Measurements from ENCODE around the gene SORCS2.

SORCS2 gene

DNA sequence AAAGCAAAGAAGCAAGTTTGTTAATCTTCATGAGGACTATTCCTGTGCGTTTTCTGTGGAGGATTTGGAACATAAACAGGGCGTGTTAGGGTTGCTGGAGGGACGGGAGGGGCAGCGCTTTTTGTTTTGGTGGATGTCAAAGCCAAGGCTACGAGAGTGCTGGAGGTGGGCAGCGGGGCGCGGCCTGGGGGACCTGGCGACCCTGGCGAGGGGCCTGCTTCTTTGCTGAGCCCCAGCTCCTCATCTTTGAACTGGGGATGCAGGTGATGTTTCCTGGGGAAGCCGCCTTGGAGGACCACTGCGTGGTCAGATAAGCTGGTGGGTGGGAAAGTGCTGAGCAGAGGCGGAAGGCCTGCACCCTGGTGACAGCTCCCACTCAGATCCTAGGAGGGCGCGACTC, 55.2 kb downstream of the SORCS2 start:
- H3K14ac ChIP-seq (ENCODE audit: low read length), result no peak overlapping the region
- no peak overlapping the region for H3K18ac ChIP-seq (ENCODE audit: low read length)
- no peak overlapping the region for H4K91ac ChIP-seq (ENCODE audit: low read depth, low read length)
- no peak overlapping the region for H2BK120ac ChIP-seq (ENCODE audit: insufficient read depth, low read length, poor library complexity)
- H3K9me3 ChIP-seq (ENCODE audit: insufficient read depth, low read depth, low read length), result peaks cover 2% of the 10 kb centered on the region
- no peak overlapping the region for H3K4ac ChIP-seq (ENCODE audit: low read depth, low read length)
- H3K9ac ChIP-seq (ENCODE audit: low read length), result no peak overlapping the region
- DNase-seq, result no peak
- H3K4me3 ChIP-seq (ENCODE audit: low read depth, low read length), result no peak overlapping the region
- no CpG with 5 or more reads among the region's 15 CpGs for WGBS (ENCODE audit: extremely low coverage, insufficient coverage, insufficient read length)
- no peak overlapping the region for H2AFZ ChIP-seq (ENCODE audit: insufficient read depth, low read length, poor library complexity)
- no peaks in the 10 kb centered on the region for H3K79me1 ChIP-seq (ENCODE audit: low read length)
- H3K4me1 ChIP-seq (ENCODE audit: control insufficient read depth in 1 of 2, insufficient read depth in 2 of 2, low read length in 2 of 2), result no peaks in the 10 kb centered on the region
- no peak overlapping the region for H2AK5ac ChIP-seq (ENCODE audit: low read length)
- no peak overlapping the region for H3K27ac ChIP-seq (ENCODE audit: low read depth, low read length)
- H2BK5ac ChIP-seq (ENCODE audit: low read depth, low read length, poor library complexity), result no peak overlapping the region
- H2BK12ac ChIP-seq (ENCODE audit: low read length), result no peak overlapping the region
- no peaks in the 10 kb centered on the region for H3K27me3 ChIP-seq (ENCODE audit: insufficient read depth, low read length)
- H3K36me3 ChIP-seq (ENCODE audit: control insufficient read depth in 1 of 2, insufficient read depth in 2 of 2, low read length in 2 of 2), result no peaks in the 10 kb centered on the region
- no peak overlapping the region for H4K8ac ChIP-seq (ENCODE audit: low read depth, low read length)
- H4K12ac ChIP-seq (ENCODE audit: low read depth, low read length), result no peak overlapping the region
- H3K23ac ChIP-seq (ENCODE audit: low read length), result no peak overlapping the region
- no peak overlapping the region for H3K4me2 ChIP-seq (ENCODE audit: low read length)
- H3K79me2 ChIP-seq (ENCODE audit: control insufficient read depth, insufficient read depth, low read length, poor library complexity), result no peaks in the 10 kb centered on the region

DNA sequence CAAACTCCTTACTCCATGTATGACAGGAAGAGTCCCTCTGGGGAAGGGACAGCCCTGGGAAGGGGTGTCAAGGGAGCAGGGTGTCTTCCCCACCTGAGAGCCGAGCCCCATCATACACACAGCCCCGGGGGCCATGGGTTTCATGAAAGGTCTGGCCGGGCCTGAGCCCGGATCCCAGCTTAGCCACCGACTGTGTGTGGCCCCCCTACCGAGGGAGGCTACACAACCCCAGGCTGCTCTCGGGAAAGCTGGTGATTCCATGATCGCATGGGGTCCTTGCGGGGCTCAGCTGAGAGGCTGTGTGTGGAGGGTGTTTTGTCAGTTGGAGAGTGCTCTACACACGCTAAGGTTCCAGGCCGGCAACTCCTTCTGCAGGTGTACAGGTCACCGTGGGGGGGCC, 55.6 kb downstream of the SORCS2 start:
- Histone ChIP-seq H2AFZ (ENCODE audit: insufficient read depth, low read length, poor library complexity) (no peak overlapping the region), H2BK5ac (ENCODE audit: low read depth, low read length, poor library complexity) (no peak overlapping the region), H3K4me1 (ENCODE audit: control insufficient read depth in 1 of 2, insufficient read depth in 2 of 2, low read length in 2 of 2) (no peaks in the 10 kb centered on the region), H3K9me3 (ENCODE audit: insufficient read depth, low read depth, low read length) (peaks cover 2% of the 10 kb centered on the region), H3K9ac (ENCODE audit: low read length) (no peak overlapping the region), H3K36me3 (ENCODE audit: control insufficient read depth in 1 of 2, insufficient read depth in 2 of 2, low read length in 2 of 2) (no peaks in the 10 kb centered on the region), H3K14ac (ENCODE audit: low read length) (no peak overlapping the region), H4K91ac (ENCODE audit: low read depth, low read length) (no peak overlapping the region), H2BK12ac (ENCODE audit: low read length) (no peak overlapping the region), H3K18ac (ENCODE audit: low read length) (no peak overlapping the region), H2AK5ac (ENCODE audit: low read length) (no peak overlapping the region), H4K8ac (ENCODE audit: low read depth, low read length) (no peak overlapping the region), H3K79me2 (ENCODE audit: control insufficient read depth, insufficient read depth, low read length, poor library complexity) (no peaks in the 10 kb centered on the region), H4K12ac (ENCODE audit: low read depth, low read length) (no peak overlapping the region), H3K4me2 (ENCODE audit: low read length) (no peak overlapping the region), H3K23ac (ENCODE audit: low read length) (no peak overlapping the region), H3K27ac (ENCODE audit: low read depth, low read length) (no peak overlapping the region), H3K4ac (ENCODE audit: low read depth, low read length) (no peak overlapping the region), H2BK120ac (ENCODE audit: insufficient read depth, low read length, poor library complexity) (no peak overlapping the region), H3K4me3 (ENCODE audit: low read depth, low read length) (no peak overlapping the region), H3K79me1 (ENCODE audit: low read length) (no peaks in the 10 kb centered on the region), H3K27me3 (ENCODE audit: insufficient read depth, low read length) (no peaks in the 10 kb centered on the region)
- WGBS (ENCODE audit: extremely low coverage, insufficient coverage, insufficient read length), result no CpG with 5 or more reads among the region's 12 CpGs
- no peak for DNase-seq

DNA sequence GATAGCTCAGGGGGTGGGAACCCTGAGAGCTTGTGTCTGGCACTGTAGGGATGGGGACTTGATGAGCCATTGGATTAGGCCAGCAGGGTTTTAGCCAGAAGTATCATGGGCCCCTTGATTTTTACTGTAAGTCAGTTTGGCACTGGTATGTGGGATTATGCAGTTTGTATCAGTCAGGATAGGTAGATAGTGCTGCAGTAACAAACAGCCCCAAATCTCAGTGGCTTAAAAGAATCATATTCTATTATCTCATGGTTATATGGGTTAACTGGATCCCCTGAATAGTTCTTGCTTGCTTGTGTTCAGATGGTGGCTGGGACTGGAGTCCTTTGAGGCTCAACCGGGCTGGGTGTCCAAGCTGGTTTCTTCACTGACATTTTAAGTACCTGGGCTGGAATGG, 56.5 kb downstream of the SORCS2 start:
- peaks cover 2% of the 10 kb centered on the region for H3K9me3 ChIP-seq (ENCODE audit: insufficient read depth, low read depth, low read length)
- no CpG with 5 or more reads among the region's 1 CpG for WGBS (ENCODE audit: extremely low coverage, insufficient coverage, insufficient read length)

DNA sequence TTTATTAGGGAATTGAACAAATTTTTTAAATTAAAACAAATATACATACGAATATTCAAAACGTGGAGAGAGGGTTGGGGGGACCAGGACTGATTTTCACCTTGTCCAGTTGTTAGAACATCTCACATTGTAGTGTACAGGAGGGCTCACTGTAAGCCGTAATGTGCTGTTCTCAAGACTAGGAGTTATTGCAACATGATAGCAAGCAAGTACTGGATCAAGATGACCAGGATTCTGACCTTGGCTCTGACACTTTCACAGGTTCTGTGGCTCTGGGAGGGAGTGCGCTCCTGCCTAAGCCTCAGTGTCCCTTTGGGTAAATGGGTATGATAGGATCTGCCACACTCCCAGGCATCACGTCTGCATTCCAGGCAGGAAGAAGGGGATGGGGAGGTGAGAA, 59.0 kb downstream of the SORCS2 start:
- H2BK5ac ChIP-seq (ENCODE audit: low read depth, low read length, poor library complexity), result no peak overlapping the region
- H3K9me3 ChIP-seq (ENCODE audit: insufficient read depth, low read depth, low read length), result peaks cover 2% of the 10 kb centered on the region
- no peak overlapping the region for H3K14ac ChIP-seq (ENCODE audit: low read length)
- no peak overlapping the region for H3K4me2 ChIP-seq (ENCODE audit: low read length)
- H3K4me3 ChIP-seq (ENCODE audit: low read depth, low read length), result no peak overlapping the region
- no peak overlapping the region for H3K9ac ChIP-seq (ENCODE audit: low read length)
- no peaks in the 10 kb centered on the region for H3K79me2 ChIP-seq (ENCODE audit: control insufficient read depth, insufficient read depth, low read length, poor library complexity)
- H3K23ac ChIP-seq (ENCODE audit: low read length), result no peak overlapping the region
- H2AK5ac ChIP-seq (ENCODE audit: low read length), result no peak overlapping the region
- no peak overlapping the region for H2AFZ ChIP-seq (ENCODE audit: insufficient read depth, low read length, poor library complexity)
- no peak overlapping the region for H3K4ac ChIP-seq (ENCODE audit: low read depth, low read length)
- no peak for DNase-seq
- no peak overlapping the region for H4K91ac ChIP-seq (ENCODE audit: low read depth, low read length)
- peaks cover 0 to 4% of the 10 kb centered on the region in 2 experiments for H3K4me1 ChIP-seq (ENCODE audit: control insufficient read depth in 1 of 2, insufficient read depth in 2 of 2, low read length in 2 of 2)
- WGBS (ENCODE audit: extremely low coverage, insufficient coverage, insufficient read length), result no CpG with 5 or more reads among the region's 5 CpGs
- no peak overlapping the region for H3K18ac ChIP-seq (ENCODE audit: low read length)
- H4K12ac ChIP-seq (ENCODE audit: low read depth, low read length), result no peak overlapping the region
- H2BK12ac ChIP-seq (ENCODE audit: low read length), result no peak overlapping the region
- no peaks in the 10 kb centered on the region for H3K36me3 ChIP-seq (ENCODE audit: control insufficient read depth in 1 of 2, insufficient read depth in 2 of 2, low read length in 2 of 2)
- no peak overlapping the region for H2BK120ac ChIP-seq (ENCODE audit: insufficient read depth, low read length, poor library complexity)
- no peaks in the 10 kb centered on the region for H3K27me3 ChIP-seq (ENCODE audit: insufficient read depth, low read length)
- no peak overlapping the region for H4K8ac ChIP-seq (ENCODE audit: low read depth, low read length)
- no peaks in the 10 kb centered on the region for H3K79me1 ChIP-seq (ENCODE audit: low read length)
- H3K27ac ChIP-seq (ENCODE audit: low read depth, low read length), result no peak overlapping the region

More for the DNA sequence above, 56.5 kb downstream of the SORCS2 start:
- no peaks in the 10 kb centered on the region for H3K27me3 ChIP-seq (ENCODE audit: insufficient read depth, low read length)
- no peak overlapping the region for H3K23ac ChIP-seq (ENCODE audit: low read length)
- no peaks in the 10 kb centered on the region for H3K4me1 ChIP-seq (ENCODE audit: control insufficient read depth in 1 of 2, insufficient read depth in 2 of 2, low read length in 2 of 2)
- no peak overlapping the region for H3K9ac ChIP-seq (ENCODE audit: low read length)
- H2BK120ac ChIP-seq (ENCODE audit: insufficient read depth, low read length, poor library complexity), result no peak overlapping the region
- no peak overlapping the region for H3K4me3 ChIP-seq (ENCODE audit: low read depth, low read length)
- no peak overlapping the region for H4K91ac ChIP-seq (ENCODE audit: low read depth, low read length)
- H4K8ac ChIP-seq (ENCODE audit: low read depth, low read length), result no peak overlapping the region
- H4K12ac ChIP-seq (ENCODE audit: low read depth, low read length), result no peak overlapping the region
- no peak for DNase-seq
- no peak overlapping the region for H3K27ac ChIP-seq (ENCODE audit: low read depth, low read length)
- no peak overlapping the region for H2BK5ac ChIP-seq (ENCODE audit: low read depth, low read length, poor library complexity)
- no peak overlapping the region for H3K18ac ChIP-seq (ENCODE audit: low read length)
- no peaks in the 10 kb centered on the region for H3K79me2 ChIP-seq (ENCODE audit: control insufficient read depth, insufficient read depth, low read length, poor library complexity)
- no peaks in the 10 kb centered on the region for H3K79me1 ChIP-seq (ENCODE audit: low read length)
- H2AFZ ChIP-seq (ENCODE audit: insufficient read depth, low read length, poor library complexity), result no peak overlapping the region
- H3K14ac ChIP-seq (ENCODE audit: low read length), result no peak overlapping the region
- H3K36me3 ChIP-seq (ENCODE audit: control insufficient read depth in 1 of 2, insufficient read depth in 2 of 2, low read length in 2 of 2), result no peaks in the 10 kb centered on the region
- no peak overlapping the region for H3K4me2 ChIP-seq (ENCODE audit: low read length)
- H2AK5ac ChIP-seq (ENCODE audit: low read length), result no peak overlapping the region
- no peak overlapping the region for H2BK12ac ChIP-seq (ENCODE audit: low read length)
- no peak overlapping the region for H3K4ac ChIP-seq (ENCODE audit: low read depth, low read length)

Measured in trophoblast cell (in vitro differentiated cells and primary cell).